NCI-H748 treated with DMSO at 0.1 percent for 48 hours (cell line): ENCODE data around the gene RPS27L.
"Not testable (repeated sequence)": the region's sequence is repeated elsewhere in the genome, so short reads cannot be mapped to it uniquely, and the experiment has no call there.

Experiments used
- DNase-seq: peaks from one replicate; lab custom pipeline; 2025; lab: John Stamatoyannopoulos, UW

Gene RPS27L

GRCh38 chr15:63098901-63099300 is 58.4 kb downstream of the RPS27L start:
- not testable (repeated sequence) for DNase-seq
